ENCODE data around the gene PCDHGA9. TPM values are rescaled to one million over a fixed set of nuclear protein-coding genes. Genes with fewer than 3 reads are reported as not detected.

PCDHGA9 gene
- total and polyA plus RNA-seq, 2 donors from 2014 or later = 0.54 to 7.6 TPM

- Histone ChIP-seq H3K4me1 (ENCODE audit: control insufficient read depth in 2 of 3, insufficient read depth in 2 of 3, low read depth in 1 of 3, low read length in 3 of 3) (no peaks in the 10 kb centered on the region), H3K4me3 (ENCODE audit: low read length in 3 of 3) (peak overlapping the region in 2 of 3 donors; percentile 16 to 36), H3K9me3 (ENCODE audit: control insufficient read depth in 2 of 3, insufficient read depth in 1 of 3, low read length in 3 of 3) (peaks cover 2 to 90% (median 31%) of the 10 kb centered on the region in 3 donors), H3K36me3 (ENCODE audit: control insufficient read depth in 2 of 3, insufficient read depth in 3 of 3, low read length in 3 of 3) (no peaks in the 10 kb centered on the region), H3K27ac (ENCODE audit: low read depth in 2 of 2, low read length in 2 of 2) (no peak overlapping the region), H3K27me3 (ENCODE audit: control insufficient read depth, insufficient read depth, low read length) (no peaks in the 10 kb centered on the region), H3K9ac (ENCODE audit: low read length in 3 of 3) (no peak overlapping the region)
- intact Hi-C loops (cut with DNase I) = no loop called here
- FAIRE-seq (no peak), DNase-seq (no peak)
- TF ChIP-seq CTCF (IDR thresholded peaks at IDR 0.05; ENCODE audit: borderline replicate concordance, extremely low read depth, insufficient read depth) = no peak
These were observed 41.9 kb upstream of the PCDHGA9 start for GRCh38 chr5:141360685-141361084.

- Histone ChIP-seq H3K4me1 (ENCODE audit: control insufficient read depth in 2 of 3, insufficient read depth in 2 of 3, low read depth in 1 of 3, low read length in 3 of 3) (no peaks in the 10 kb centered on the region), H3K9ac (ENCODE audit: low read length in 3 of 3) (no peak overlapping the region), H3K9me3 (ENCODE audit: control insufficient read depth in 2 of 3, insufficient read depth in 1 of 3, low read length in 3 of 3) (peaks cover 0 to 81% (median 29%) of the 10 kb centered on the region in 3 donors), H3K27ac (ENCODE audit: low read depth in 2 of 2, low read length in 2 of 2) (no peak overlapping the region), H3K4me3 (ENCODE audit: low read length in 3 of 3) (no peak overlapping the region), H3K27me3 (ENCODE audit: control insufficient read depth, insufficient read depth, low read length) (no peaks in the 10 kb centered on the region), H3K36me3 (ENCODE audit: control insufficient read depth in 2 of 3, insufficient read depth in 3 of 3, low read length in 3 of 3) (no peaks in the 10 kb centered on the region)
- intact Hi-C loops (cut with DNase I) = no loop called here
- no peak for TF ChIP-seq CTCF (IDR thresholded peaks at IDR 0.05; ENCODE audit: borderline replicate concordance, extremely low read depth, insufficient read depth)
- FAIRE-seq (no peak), DNase-seq (no peak)
These were observed 39.9 kb upstream of the PCDHGA9 start for GRCh38 chr5:141362719-141363118.

GRCh38 chr5:141363952-141364660, 38.5 kb upstream of the PCDHGA9 start, which contains the start of gene PCDHGA5:
TSS of gene PCDHGA5 (plus strand) at chr5:141364162. CDS start at chr5:141364331, 169 bp downstream.
- no peaks in the 10 kb centered on the region for H3K4me1 ChIP-seq (ENCODE audit: control insufficient read depth in 2 of 3, insufficient read depth in 2 of 3, low read depth in 1 of 3, low read length in 3 of 3)
- H3K9me3 ChIP-seq (ENCODE audit: control insufficient read depth in 2 of 3, insufficient read depth in 1 of 3, low read length in 3 of 3) = peaks cover 0 to 74% (median 29%) of the 10 kb centered on the region in 3 donors
- H3K27ac ChIP-seq (ENCODE audit: low read depth in 2 of 2, low read length in 2 of 2) = no peak within 1 kb of the TSS
- no peak within 1 kb of the TSS for H3K9ac ChIP-seq (ENCODE audit: low read length in 3 of 3)
- no peak for FAIRE-seq
- H3K27me3 ChIP-seq (ENCODE audit: control insufficient read depth, insufficient read depth, low read length) = no peaks in the 10 kb centered on the region
- intact Hi-C loops (cut with DNase I) = no loop called here
- H3K36me3 ChIP-seq (ENCODE audit: control insufficient read depth in 2 of 3, insufficient read depth in 3 of 3, low read length in 3 of 3) = no peaks in the 10 kb centered on the region
- no peak for TF ChIP-seq CTCF (IDR thresholded peaks at IDR 0.05; ENCODE audit: borderline replicate concordance, extremely low read depth, insufficient read depth)
- H3K4me3 ChIP-seq (ENCODE audit: low read length in 3 of 3) = peak within 1 kb of the TSS in 2 of 3 donors; percentile 7 to 21
- DNase-seq = no peak

Measured in kidney (tissue), 14 donors.